HG02642 (cell line): ENCODE measurements around the gene NUAK2.
"Not testable (repeated sequence)": the region's sequence is repeated elsewhere in the genome, so short reads cannot be mapped to it uniquely, and the experiment has no call there.

Source experiments
- ATAC-seq: cut with Tn5 transposase; IDR thresholded peaks from one replicate; pipeline ENCODE4 v1.9.1; 2021; ENCODE audit warnings: mild to moderate bottlenecking; ENCODE audit not compliant: unreplicated experiment, poor library complexity

NUAK2 gene

DNA sequence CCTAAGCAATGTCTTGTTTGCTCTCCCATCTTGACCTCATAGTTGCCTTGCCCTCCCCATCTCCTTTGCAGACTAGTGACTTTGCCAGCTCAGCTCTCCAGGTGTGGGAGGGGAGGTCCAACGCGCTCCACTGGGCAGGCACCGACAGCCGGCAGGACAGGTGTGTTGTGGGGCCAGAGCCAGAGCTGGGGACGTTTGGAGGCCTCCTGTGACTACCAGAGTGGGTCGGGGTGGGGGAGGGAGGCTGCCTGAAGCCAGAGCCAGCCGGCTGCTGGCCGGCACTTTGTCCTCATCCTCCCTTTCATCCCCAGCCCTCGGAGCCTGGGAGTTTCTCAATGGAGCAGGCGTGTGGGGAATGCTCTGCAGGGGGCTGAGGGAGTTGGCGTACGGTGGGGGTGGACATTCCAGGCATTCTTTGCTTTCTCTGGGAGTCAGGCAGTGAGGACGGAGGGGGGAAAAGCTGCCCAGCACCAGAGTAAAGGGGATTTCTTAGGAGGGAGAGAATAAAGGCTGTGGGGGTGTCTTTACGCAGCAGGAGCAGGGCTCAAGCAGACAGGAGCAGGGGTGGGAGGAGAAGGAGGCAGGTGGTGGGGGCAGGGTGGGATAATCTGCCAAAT is 20.2 kb downstream of the NUAK2 start:
- ATAC-seq = no peak

DNA sequence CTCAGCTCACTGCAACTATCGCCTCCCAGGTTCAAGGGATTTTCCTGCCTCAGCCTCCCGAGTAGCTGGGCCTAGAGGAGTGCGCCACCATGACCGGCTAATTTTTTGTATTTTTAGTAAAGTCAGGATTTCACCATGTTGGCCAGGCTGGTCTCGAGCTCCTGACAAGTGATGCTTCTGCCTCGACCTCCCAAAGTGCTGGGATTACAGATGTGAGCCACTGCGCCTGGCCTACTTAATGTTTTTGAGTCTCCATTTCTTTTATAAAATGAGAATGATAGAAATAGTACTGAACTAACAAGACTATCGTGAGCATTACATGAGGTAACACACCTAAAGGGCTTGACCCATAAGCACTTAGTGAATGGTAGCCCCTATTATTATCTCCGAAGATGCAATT is 21.4 kb downstream of the NUAK2 start:
- ATAC-seq = no peak

DNA sequence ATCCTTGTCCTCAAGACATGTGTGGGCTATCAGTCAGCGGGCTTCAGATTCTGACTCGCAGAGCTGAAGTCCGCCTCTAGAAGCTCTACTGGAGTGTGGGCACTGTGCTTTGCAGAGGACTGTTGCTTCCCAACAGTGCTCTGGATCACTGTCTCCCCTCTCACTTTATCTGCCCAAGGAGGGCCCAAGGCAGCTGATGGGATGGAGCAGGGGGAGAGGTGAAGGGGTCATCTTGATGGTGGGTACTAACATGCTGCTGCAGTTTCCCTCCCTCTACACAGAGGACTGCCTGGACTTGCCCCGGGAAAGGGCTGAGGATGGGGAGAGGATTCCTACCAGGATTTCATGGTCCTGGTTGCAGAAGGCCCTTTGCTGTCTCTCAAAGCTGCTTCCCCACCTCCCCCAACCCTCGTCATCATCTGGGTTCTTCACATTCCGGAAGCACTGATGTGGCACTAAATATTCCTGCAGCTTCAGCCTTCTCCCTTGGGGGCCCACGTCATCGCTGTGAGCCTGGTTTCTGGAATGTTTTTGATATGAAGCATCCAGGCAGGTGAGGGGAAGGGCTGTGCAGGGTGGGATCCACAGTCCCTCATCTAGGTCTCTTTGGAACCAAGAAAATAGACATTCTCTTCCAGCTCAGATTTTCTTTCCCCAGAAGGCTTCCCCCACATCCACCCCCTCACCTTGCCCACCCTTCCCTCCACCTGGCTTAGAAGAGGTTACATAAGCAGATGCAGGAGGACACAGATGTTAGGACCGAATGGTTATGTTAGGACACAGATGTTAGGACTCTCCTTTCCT is 23.2 kb downstream of the NUAK2 start:
- no peak for ATAC-seq

DNA sequence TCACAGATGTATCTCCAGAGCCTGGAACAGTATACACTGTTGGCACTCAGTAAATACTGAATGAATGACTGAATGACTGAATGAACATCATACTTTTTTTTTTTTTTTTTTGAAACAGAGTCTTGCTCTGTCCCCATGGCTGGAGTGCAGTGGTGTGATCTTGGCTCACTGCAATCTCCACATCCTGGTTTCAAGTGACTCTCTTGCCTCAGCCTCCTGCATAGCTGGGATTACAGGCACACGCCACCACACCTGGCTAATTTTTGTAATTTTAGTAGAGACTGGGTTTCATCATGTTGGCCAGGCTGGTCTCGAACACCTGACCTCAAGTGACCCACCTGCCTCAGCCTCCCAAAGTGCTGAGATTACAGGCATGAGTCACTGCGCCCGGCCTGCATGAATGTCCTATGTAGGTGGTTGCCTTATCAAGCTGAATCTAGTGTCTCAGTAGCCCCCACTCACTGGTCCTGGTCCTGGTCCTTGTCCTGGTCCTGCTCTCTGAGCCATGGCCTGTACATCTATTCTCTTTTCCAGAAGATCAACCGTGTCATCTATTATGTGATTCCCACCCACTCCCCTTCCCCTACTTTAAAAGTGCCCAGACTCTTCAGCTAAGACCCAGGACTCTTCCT is 23.9 kb downstream of the NUAK2 start:
- ATAC-seq = not testable (repeated sequence)

DNA sequence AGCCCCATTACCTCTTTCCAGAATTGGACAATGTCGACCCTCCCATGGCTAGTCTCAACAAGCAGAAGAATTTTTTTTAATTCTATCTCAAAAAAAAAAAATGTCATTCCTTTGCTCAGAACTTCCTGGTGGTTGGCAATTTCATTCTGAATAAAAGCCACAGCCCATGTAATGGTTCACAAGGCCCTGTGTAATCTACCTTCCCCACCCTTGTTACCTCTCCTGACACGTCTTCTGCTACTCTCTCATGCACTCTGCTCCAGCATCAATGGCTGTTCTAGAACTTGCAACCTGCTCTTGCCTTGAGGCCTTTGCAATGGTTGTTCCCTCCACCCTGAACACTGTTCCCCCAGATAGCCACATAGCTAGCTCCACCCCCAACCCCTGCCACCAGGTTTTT is 25.4 kb downstream of the NUAK2 start:
- no peak for ATAC-seq

DNA sequence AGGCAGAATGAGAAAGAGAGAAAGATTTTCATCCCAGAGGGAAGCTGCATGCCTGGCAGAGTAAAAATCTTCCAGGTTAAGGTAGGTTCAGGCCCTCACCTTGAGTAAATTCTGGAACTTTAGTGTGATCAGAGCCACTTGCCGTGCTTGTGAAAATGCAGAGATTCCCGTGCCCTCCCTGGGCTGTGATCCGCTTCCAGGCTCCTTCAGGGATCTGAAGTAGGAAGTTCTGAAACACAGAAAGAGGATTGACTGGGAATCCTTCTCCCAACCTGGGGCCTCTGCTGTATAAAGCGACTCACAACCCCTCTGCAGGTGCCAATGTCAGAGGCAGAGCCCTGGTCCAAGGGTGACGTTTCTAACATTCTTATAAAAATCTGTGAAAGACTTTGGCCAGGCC is 26.6 kb downstream of the NUAK2 start:
- no peak for ATAC-seq

DNA sequence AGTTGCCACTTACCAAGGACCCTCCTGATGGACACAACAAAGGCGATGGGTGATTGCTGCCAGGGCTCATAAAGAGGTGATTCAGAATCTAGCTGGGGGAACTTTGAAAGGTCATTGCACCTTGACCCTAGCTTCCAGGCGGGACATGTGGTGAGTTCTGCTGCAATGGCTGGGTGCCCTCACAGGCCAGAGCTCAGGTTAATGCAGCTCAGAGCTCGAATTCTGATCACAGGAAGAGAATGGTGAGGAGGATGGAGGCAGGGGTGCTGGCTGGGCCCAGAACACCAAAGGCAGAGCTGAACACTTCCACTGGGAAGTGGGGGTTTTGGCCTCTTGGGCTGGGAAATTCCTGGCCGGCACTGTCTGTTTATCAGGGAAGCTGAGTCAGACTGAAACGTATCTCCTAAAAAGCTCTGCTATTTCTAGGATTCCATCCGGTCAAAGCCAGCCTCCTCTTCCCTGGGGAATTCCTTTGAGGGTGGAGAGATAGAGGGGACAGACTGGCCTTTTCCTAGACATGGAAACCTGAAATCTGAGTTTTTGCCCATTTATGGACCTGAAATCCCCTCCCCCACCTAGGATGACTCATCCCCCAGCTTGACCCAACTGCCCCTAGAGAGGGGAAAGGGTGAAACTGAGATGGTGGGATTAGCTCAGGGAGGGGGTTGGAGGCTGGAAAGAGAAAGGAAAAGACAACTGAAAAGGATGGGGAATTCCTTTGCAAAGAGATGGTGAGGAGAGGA is 27.2 kb downstream of the NUAK2 start:
- ATAC-seq = no peak

DNA sequence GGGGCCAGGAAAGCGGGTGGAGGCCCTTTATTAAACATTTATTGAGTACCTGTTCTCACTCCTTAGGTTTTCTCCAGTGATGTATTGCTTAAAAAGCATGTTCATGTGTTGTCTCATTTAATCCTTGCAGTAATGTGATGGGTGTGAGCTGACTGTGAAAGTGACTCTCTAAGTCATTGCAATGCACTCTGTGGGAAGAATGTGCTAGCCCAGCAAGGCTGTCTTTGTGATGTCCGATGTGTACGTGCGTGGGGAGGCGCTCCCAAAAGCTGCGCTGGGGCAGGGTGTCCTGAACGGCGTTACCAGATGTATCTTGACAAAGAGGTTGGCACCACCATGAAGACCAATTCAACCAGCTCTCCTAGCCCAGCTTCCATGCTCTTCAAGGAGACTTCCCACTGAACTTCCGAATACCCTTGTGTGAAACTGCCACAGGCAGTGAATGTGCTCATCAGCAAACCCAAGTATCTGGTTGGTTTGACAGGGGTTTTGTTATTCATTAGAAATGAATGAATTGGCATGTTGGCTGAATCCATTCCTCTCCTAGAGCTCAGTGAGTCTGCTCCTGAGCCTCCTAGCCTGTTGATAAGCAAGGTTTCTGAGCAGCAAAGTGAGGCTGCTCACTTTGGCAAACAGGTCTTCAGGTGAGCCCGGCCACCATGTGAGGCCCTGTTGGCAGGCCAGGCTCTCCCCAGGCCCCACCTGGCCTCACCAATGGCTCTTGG is 28.0 kb downstream of the NUAK2 start:
- no peak for ATAC-seq

DNA sequence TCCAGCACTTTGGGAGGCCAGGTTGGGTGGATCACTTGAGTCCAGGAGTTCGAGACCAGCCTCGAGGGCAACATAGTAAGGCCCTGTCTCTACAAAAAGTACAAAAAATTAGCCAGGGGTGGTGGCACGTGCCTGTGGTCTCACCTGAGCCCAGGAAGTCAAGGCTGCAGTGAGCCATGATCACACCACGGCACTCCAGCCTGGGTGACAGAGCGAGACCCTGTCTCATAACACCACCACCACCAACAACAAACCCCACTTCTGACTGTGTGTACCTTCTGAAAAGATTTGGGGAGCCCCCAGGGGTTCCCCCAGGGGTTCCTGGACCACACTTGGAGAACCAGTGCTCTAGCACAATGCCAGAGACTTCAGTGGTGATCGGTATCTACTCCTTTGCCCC is 29.9 kb downstream of the NUAK2 start:
- no peak for ATAC-seq

DNA sequence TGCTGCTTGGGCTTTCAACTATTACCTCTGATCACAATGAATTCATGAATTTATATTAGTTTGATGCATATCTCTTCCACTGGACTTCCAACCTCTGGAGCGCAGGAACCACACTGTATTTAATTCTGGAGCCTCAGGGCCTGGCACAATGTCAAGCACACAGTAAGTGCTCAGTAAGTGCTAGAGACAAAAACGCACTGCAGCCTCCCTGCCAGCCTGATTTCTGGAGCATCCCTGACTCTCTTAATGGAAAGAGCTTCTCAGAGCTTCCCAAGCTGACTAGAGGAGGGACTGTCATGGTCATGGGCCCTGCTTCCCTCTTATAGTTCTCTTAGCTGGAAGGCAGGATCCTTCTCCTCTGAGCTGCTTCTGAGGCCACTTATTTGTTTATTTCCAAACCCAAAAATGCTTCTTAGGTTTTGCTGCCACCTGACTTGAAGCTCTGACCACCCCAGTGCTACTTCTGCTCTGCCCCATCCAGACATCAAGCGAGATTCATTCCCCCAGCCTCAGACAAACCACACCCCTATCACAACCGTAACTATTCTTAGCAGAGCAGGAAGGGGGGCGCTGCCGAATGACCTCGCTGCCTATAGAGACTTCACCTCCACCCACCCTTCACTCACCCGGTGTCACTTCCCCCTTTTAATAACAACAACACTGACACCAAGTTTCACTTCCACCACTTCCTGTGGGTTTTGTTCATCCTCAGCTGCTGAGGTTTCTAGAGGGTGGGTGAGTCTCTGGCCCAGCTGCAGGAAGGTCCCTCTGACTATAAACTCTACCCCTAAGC is 33.6 kb downstream of the NUAK2 start:
- ATAC-seq = peak; percentile 81

DNA sequence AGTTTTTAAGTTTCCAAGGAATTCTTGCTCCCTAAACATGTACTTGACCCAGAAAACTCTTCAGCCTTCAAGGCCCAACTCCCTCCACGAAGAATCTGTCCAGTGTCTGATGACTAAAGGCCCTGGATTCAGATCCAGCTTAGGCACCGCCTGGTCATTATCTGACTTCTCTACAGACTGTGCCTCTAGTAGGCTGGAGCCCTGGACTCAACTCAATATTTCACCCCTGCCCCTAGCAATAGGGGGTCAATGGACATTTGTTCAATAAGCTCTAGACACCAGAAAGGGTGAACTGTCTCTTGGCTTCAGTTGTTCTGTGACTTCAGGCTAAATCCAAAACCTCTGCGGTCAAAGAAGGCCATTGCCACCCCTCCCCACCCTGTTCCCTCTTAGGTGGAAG is 34.5 kb downstream of the NUAK2 start:
- no peak for ATAC-seq

DNA sequence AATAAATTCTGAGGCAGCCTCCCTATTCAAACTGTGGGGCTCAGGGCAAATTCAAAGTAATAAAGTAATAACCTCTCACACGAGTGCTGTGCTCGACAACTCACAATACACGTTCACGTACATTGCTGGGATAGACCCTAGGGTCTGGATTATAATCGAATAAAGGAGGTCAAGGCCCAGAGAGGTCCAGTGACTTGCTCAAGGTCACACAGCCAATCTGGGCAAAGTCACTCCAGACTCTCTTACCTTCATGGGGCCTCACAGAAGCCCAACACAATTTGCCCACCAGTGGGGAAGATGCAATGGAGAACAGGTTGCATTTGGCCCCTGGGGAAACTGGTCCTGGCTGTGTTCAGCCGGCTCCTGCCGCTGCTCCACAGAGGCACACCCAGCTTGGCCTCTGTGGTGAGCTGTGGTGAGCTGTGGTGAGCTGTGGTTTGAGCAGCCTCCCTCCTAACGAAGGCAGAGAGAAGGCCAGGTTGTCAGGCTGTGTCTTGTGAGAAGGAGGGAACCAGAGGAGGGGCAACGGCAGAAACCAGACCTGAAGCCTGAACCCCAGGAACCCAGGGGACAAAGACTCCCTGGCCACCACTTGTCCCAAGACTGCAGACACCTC is 35.1 kb downstream of the NUAK2 start:
- peak; percentile 35 for ATAC-seq

DNA sequence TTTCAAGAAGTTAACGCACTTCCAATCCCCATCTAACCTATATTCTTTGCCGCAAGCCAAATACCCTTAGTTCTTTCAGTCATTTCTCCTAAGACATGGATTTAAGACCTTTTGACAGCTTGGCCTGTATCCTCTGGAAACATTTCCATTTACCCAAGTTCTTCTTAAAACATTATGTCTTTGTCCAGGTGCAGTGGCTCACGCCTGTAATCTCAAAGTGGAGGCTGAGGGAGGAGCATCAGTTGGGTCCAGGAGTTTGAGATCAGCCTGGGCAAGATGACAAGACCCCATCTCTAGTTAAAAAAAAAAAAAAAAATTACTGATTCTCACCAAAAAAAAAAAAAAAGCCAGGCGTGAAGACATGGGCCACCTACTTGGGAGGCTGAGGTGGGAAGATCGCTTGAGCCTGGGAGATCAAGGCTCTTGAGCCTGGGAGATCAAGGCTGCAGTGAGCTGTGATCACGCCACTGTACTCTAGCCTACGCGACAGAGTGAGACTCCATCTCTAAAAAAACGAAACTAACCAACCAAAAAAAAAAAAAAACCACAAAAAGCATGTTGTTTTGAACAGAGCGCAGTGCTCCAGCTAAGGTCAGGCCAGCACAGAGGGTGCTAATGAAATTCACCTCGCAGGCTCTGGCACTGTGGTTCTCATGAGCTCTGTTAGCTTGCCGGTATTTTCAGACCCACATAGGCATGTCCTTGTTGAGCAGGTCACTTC is 36.0 kb downstream of the NUAK2 start:
- peak; percentile 32 for ATAC-seq

DNA sequence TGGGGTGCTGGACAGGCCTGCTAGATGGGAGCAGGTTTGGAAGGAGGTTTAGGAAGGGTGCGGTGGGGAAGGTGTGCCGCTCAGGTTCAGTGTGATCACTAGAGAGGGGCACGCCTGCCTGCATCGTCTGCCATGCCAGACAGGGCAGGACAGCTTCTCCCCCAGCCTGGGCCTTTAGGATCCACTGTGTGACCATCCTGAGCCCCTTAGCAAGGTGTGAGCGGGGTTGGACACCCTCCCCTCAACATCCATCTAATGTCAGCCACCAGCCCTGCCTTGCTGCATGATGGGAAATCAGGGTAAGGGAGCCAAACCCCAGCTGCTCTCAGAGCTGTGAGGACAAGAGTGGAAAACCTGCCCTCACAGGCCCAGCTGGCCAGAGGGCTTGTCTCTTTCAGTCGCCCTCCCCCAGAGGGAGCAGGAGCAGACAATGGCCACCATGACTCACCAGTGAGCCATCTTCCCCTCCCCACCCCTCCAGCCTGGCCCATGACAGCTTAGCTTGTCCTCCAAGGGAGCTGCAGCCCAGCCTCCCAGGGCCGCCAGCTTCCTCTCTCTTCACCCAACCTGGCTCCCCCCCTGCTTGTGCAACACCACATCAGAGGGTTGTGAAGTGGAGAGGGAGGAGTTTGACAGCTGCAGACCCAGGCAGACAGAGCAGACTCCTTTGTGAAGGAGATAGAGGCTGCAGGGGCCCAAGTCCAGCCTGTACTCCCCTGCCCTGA is 37.0 kb downstream of the NUAK2 start:
- ATAC-seq = no peak

DNA sequence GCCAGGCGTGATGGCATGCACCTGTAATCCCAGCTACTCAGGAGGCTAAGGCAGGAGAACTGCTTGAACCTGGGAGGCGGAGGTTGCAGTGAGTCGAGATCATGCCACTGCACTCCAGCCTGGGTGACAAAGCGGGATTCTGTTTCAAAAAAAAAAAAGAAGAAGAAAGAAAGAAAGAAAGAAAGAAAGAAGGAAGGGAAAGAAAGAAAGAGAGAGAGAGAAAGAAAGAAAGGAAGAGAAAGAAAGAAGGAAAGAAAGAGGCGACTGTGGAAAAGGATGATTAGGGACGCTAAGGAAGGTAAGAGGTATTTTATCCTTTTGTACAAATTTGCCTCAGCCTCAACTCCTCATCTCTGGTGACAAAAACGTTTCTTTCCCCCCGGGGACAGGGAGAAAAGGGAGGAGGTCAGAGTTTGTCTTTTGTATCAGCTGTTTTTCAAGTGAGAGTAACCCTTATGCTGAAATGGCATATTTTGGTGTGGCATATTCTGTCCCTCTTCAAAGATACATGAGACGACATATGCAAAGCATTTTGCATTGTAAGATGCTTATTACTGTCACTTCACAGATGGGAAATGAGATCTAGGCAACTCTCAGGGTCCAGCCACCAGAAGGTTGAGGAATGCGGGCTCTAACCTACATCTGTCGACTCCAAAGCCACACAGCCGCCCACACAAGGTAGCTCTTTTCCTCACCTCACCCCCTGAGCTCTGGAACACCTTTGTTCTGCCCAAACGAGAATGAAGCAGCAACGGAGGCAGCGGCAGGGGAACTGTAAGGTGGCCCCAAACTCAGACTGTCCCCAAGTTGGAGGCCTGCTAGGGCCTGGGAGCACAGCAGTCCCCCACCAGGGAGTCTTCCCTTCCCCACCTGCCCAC is 38.0 kb downstream of the NUAK2 start:
- ATAC-seq = no peak

DNA sequence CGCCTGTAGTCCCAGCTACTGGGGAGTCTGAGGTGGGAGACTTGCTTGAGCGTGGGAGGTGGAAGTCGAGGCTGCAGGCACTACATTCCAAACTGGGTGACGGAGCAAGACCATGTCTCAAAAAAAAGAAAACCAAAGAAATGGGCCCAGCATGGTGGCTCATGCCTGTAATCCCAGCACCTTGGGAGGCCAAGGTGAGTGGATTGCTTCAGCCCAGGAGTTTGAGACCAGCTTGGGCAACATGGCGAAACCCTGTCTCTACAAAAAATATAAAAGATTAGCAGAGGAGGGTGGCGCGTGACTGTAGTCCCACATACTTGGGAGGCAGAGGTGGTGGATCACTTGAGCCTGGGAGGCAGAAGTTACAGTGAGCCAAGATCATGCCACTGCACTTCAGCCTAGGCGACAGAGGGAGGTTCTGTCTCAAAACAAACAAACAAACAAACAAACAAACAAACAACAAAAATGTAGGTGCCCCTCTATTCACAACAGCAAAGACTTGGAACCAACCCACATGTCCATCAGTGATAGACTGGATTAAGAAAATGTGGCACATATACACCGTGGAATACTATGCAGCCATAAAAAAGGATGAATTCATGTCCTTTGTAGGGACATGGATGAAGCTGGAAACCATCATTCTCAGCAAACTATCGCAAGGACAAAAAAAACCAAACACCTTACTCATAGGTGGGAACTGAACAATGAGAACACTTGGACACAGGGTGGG is 40.7 kb downstream of the NUAK2 start:
- not testable (repeated sequence) for ATAC-seq
